ENCODE data around the gene KIAA0513.

The KIAA0513 gene, protein sequence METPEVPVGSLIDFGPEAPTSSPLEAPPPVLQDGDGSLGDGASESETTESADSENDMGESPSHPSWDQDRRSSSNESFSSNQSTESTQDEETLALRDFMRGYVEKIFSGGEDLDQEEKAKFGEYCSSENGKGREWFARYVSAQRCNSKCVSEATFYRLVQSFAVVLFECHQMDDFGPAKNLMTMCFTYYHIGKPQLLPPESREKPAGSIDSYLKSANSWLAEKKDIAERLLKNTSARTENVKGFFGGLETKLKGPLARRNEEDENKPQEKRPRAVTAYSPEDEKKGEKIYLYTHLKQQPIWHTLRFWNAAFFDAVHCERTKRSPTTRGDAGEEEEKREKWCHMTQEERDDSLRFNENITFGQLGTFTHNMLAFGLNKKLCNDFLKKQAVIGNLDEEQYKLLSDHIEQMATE

DNA sequence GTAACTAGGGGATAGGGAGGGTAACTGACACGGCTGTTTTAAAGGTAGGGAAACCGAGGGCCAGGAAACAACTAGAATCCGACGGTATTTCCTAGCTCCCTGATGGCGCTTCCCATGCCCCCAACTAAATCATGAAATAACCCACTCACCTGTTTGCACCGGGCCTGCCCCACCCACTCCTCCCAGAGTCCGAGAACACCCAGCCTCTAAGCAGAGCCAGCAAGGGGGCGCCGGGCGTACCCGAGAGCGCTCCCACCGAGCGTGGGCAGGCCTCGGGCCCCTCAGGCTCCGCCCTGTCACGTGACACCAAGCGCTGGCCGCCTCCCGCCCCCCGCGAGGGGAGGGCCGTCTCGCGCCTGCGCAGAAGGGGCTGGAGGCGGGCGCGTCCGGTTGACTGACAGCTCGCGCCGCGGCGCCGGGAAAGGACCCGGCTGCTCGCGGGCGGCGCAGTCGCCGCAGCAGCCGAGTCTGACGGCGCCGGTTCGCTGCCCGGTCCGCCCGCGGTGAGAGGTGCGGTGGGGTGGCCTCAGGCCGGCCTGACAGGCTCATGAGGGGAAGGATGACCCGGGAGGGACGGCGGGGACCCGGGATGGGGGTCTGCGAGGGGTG is at the start of gene KIAA0513:
KIAA0513 (plus strand) TSS at position 447 of the 609 bp plus-strand sequence. CDS start 39,277 bp downstream, outside the sequence.
- DNase-seq (ENCODE audit: low spot score): peak; percentile 97

DNA sequence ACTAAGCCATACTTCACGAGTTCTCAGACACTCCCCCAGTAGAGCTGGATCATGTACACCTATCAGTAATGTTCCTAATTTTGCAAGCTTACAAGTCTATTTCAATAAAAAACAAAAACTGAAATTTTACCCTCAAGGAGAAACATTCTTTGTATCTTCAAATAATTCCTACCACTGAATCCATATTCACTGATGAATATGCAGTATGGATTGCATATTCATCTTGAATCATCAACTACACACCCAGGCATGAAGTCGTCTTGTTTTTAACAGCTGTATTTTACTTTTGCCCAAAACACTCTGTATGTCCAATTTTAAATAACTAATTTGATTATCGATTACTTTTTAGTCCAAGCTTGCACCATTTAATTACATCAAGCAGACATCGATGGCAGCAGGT is 48.1 kb upstream of the KIAA0513 start:
- DNase-seq (ENCODE audit: low spot score): no peak

DNA sequence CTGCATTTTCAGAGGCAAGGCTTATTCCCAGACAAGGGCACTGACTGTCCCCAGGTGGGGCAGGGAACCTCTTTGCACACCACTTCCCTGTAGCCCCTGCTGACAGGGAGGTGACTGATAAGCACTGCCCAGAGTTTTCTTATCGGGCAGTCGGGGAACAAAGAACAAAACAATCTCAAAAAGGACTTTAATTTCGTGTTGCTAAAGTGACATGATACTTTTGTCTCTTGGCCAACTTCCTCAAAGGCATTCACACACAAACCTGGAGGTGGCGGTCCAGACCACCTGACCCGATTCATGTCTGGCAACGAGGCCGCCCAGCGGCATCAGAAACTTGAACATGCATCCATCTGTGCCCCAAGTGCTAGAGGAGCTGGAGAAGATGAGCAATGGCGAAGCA is 45.2 kb upstream of the KIAA0513 start:
- no peak for DNase-seq (ENCODE audit: low spot score)

DNA sequence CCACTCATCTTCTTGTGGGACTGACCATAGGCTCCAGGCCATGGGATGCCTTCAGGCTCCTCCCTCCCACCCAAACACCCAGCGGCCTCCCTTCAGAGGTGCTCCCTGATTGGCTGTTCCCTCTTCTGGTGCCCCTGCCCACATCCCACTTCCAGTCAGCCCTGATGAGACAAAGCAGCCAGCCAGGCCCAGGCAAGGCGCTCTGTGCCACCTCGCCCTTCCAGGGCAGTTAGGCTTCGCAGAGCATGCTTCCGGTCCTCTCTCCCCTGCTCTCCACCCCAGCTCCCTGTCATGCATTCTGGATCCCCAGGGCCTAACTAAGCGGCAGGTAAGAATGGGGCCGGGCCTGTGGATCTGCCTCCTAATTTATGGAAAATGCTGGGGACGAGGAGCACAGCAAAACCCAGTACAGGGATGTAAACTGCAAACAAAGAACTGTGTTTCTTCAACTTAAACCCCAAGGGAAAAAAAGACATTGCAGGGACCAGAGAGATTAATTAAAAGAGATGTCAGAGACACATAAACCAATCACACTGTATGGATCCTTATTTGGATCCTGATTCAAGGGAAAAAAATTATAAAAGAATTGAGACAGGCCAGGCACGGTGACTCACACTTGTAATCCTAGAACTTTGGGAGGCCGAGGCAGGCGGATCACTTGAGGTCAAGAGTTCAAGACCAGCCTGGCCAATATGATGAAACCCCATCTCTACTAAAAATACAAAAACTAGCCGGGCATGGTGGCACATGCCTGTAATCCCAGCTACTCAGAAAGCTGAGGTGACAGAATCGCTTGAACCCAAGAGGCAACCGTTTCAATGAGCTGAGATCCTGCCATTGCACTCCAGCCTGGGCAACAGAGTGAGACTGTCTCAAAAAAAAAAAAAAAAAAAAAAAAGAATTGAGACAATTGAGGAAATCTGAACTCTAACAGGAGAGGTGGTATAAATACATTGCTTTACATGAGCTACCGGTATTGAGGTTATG is 42.2 kb upstream of the KIAA0513 start:
- DNase-seq (ENCODE audit: low spot score): no peak

DNA sequence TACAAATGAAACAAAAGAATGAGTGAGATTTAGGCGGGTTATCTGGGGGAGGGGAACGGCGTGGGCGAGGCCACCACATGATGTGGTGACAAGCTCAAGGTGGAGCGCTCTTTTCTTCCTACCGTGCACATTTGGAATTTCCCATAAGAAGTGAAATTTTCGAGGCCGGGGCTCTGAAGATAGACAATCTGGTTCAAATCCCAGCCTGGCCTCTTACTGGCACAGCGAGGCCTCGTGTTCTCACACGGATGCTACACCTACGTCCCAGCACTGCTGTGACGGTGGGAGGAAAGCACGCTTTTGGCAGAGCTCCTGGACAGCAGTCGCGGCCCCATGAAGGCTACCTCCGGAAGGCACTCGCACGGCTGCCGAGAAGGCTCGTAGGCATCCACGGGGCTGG is 41.5 kb upstream of the KIAA0513 start:
- DNase-seq (ENCODE audit: low spot score): no peak

DNA sequence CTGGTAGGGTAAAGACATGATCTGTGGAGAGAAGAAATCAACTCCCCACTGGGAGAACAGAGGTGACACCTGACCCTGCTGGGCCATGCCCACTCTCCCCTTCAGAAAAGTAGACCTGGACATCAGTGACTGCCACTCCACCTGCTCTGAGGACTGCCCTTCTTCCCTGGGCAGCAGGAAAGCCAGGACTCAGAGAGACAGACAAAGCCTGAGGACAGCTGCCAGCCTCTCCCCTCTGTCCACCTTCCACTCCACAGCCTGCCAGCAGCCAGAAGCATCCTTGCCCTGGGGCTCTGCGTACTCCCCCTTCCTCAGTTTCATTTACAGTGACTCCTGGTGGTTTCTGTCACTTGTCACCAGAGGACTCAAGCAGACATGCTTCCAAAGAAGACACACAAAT is 40.7 kb upstream of the KIAA0513 start:
- no peak for DNase-seq (ENCODE audit: low spot score)

DNA sequence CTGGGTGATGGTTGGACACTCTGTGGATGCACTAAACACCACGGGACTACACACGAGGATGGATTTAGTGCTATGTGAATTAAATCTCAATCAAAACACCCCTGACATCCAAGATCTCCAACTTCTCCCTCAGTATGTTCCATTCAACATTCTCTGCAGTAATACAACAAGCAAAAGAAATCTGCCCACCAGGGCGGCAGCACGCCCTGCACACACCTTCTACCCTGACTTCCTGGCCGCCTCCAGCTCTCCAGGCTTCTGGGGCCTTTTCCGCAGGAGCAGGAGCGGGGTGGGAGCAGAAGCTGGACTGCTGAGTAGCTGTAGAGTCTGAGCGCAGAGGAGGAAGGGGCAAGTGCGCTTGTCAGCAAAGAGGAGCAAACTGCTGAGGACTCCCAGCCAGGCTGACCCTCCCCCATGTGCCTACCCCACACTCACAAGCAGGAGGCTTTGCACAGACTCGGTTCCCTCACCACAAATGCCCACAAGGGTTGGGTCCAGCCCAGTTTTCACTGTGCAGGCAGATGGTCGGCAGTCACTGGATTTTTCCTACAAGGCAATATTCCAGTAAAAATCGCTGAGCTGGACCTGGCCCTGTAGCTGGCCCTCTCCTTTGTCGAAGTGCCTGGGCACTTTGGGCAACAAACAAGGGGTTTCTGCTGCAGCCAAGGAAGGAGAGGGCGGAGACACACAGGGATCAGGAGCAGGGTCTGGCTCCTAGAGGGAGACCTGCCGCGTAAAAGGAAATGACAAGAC is 39.1 kb upstream of the KIAA0513 start:
- no peak for DNase-seq (ENCODE audit: low spot score)

DNA sequence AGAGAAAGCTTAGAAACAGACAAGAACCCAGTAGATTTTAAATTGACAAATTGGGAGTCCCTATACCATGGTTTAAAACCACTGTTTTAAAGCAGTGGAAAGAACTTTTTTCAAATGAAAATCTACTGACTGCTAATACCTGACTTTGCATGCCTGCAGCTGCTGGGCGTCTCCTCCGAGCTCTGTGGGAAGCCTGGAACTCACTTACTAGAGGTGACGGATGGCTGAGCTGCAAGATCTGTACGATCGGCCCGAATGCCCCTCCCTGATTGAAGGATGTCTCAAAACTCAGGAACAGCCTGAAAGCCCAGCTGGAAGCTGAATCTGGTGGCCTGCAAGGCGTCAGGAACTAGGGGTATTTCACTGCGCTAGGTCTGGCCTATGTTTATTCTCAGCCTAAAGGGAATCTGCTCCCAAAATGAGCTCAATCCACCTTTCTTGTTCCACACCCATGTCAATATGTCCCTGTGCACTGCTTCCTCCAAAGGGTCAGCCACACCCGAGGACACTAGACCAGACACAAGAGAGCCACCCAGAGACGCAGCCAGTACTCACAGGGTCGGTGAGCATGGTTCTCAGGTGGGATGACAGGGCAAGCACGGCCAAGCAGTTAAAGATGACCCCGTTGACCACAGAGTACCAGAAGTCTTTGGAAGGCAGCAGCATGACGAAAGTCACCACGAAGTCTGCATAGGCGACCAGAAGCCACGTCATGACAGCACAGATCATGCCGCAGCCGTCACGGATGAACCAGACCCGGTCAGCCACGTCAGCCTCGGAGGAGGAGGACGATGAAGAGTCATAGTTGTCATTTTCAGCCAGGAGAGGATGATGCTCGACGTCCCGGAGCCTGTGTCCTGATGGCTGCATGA is 37.6 kb upstream of the KIAA0513 start:
- DNase-seq (ENCODE audit: low spot score): no peak

DNA sequence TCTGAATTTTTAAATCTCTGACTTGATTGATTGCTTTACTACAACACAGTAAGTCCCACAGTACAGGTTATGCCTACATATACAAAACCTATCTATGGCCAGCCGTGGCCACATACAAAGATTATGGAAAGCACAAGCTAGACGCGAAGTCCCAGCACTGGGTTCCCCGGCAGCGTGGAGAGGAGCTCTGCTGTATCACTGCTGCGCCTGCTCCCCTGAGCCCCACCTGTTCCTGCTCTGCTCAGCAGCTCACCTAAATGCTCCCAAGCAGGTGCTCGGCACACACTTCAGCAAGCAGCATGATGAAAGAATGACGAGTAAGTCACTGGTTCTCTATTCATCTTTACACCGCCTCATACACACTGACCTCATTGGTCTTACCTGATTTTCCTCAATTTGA is 36.8 kb upstream of the KIAA0513 start:
- no peak for DNase-seq (ENCODE audit: low spot score)

DNA sequence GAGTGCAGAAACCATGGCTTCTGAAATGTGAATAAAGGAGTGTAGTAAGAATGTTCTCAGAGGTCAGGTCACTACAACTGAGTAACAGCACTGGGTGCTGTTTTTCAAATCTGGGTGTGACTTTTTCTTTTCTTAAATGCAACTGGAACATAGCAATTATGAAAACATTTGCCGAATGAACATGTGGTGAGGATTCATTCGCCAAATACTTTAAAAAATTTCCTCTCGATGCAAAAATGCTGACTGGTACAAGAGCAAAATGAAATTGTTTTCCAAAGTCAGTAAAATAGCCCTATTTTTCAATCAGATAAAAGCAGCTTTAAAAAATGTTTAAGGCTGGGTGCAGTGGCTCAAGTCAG is 34.9 kb upstream of the KIAA0513 start:
- DNase-seq (ENCODE audit: low spot score): no peak

DNA sequence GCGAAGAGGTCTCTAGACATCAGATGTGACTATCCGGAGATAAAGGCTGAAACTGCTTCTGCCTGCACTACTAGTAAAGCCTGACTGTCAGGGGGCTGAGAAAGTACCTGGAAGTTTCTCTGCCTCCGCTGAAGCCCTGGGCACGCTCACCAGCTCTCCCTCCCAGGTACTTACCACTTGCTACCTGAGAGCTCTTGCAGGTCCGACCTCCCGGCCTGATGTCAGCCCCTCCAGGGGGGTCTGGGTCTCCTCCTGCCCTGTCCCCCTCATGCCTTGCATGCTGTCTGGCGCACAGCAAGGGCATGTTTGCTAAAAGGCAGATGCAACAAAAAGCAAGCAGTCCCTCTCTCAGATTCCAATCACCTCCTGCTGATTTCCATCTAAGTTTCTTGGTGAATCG is 33.7 kb upstream of the KIAA0513 start:
- DNase-seq (ENCODE audit: low spot score): no peak

DNA sequence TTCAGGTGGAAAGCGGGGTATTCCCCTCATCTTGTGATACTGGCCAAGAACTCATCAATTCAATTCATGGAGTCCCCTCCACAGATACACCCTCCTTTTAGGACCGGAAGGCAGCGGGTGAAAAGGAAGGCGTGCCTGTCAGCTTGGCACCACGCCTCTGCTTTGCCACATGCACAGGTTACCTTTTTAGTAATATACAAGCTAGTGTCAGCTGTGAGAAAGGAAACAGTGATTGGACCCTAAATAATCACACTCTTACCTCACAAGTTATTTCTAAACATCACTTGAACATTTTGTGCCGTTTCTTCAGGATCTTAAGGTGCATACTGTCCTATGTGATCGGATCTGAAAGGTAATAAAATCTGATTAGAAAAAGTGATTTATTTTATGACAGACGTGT is 31.9 kb upstream of the KIAA0513 start:
- no peak for DNase-seq (ENCODE audit: low spot score)

DNA sequence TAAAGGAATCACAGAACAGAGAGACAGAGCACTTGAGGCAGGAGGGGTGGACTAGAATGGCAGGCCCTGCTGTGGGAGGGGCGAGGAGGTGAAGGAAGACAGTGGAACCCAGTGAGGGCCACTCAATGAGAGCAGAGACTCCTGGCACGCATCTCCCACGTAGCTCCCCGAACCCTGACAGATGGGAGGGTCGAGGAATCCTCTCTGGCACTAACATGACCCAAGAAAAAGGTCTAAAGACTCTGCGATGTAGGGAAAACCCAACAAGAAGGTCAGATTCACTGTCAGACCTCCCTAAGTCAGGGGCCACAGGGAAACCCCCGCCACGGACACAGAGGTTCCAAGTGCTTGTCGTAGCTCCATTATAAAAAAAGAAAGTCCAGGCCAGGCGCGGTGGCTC is 31.2 kb upstream of the KIAA0513 start:
- DNase-seq (ENCODE audit: low spot score): no peak

DNA sequence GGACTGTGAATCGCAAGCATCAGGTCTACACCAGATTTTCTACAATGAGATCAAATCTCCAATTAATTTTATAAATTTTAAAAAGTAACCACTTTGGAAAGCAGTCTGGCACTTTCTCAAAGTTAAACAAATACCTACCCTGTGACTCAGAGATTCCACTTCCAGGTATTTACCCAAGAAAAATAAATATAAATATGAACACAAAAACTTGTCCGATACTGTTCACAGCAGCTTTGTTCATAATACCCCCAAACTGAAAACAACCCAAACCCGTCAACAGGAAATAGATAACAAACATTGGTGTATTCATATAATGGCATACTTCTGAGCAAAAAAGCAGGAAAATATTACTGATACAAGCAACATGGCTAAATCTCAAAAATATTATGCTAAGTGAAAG is 28.4 kb upstream of the KIAA0513 start:
- no peak for DNase-seq (ENCODE audit: low spot score)

DNA sequence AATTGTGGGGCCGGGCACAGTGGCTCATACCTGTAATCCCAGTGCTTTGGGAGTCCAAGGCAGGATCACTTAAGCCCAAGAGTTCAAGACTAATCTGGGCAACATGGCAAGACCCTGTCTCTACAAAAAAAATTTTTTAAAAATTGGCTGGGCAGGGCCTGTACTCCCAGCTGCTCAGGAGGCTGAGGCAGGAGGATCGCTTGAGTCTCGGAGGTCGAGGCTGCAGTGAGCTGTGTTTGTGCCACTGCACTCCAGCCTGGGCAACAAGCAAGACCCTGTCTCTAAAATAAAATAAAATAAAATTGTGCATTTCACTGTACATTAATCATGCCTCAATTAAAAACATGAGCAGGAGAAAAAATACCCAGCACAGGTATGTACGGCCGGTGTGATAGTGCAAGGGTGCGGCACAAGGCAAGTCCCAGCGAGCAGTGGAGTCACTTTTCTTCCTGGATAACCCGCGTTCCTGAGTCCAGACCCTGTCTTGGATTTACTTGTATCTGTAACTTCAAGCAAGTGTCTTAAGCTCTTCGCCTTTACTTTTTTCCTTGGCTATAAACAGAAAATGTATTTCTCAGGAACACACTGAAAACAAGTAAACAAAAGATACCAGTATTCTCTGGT is 27.6 kb upstream of the KIAA0513 start:
- DNase-seq (ENCODE audit: low spot score): no peak

DNA sequence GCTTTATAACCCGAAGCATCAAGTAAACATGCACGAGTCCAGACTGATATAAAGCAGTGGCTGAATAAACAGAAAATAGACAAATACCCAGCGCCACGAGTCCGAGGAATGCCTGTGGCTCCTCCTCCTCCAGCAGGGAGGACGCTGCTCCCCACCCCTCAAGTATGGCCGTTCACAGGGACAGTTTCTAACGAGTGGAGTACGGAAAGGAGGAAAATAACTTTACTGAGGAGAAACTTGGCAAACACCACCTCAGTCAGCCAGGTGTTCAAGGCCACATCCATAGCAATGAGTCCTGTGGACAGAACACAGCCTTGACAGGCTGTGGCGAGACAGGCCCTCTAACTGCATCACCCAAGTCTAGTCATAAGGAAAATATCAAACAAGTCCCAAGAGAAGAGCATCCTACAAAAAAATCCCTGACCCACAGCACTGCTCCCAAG is 25.5 kb upstream of the KIAA0513 start:
- no peak for DNase-seq (ENCODE audit: low spot score)

DNA sequence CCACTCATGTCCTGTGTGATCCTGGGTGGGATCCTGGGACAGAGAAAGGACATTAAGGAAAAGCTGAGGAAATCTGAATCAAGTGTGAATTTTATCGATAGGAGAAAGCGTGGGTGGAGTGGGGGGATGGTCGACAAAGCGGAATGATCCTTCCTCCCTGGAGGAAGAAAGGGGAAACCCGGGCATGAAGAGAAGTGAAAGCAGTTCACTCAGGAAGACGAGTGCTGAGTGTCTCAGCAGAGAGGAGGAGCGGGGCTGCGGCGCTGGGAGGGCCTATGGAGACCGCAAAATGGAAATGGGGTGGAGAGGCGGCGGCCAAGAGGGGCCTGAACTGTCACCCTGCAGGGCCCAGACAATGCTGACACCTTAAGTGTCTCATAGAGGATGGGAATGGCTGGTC is 25.0 kb upstream of the KIAA0513 start:
- no peak for DNase-seq (ENCODE audit: low spot score)

DNA sequence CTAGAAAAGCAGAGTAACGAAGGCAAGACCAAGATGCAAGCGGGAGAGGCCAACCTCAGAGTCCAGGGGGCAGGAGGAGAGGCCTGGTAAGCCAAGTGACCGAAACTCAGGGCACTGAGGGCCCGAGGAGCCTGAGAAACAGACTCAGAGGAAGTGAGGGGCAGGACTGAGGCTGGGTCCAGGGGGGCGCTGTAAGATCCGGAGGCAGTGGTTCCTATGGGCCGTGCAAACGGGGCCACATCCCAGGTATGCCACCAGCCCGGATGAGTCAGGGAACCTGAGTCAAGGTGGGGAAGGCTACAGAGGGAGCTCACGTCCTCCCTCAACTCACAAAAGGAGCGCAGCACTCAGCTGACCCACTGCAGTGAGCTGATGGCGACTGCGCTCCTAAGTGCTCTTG is 24.5 kb upstream of the KIAA0513 start:
- no peak for DNase-seq (ENCODE audit: low spot score)

DNA sequence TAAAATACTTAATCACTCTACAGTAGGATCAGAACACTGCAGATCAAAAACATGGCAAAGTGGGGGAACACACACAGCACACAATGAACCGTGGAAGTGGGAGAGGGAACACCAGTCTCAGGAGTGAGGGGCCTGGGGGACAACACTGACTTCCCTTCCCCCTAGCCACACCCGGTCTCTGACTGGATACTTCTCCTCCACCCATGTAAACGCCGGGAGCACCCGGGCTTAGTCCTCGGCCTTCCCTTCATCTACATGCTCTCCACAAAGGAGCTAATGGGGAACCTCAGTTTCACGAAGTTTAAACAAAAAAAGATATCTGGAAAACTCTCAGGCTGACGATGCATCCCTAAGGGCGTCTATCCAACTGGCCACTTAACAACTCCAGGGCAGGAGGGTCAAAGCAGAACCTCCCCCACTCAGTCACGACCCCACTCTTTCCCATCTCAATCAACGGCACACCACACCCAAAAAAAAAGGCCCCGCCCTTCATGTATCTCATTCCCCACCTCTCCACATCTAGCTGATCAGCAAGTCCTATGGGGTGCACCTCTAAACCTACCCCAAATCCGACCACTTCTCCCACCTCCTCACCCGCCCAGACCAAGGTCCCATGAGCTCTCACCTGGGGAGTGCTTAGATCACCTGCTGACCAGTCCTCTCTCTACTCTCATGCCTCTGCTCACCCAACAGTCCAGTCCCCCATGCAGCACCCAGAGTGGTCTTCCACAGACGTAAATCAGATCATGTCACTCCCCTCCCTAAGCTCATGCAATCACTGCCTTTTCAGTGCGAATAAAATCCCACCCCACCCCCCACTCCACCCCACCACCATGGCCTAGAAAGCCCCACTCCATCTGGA is 23.6 kb upstream of the KIAA0513 start:
- DNase-seq (ENCODE audit: low spot score): no peak
